H9 (cell line): Measurements from ENCODE around the gene KCND1. TPM values are rescaled to one million over a fixed set of nuclear protein-coding genes. Genes with fewer than 3 reads are reported as not detected.

Experiments used
- DNase-seq: peaks from one replicate; pipeline ENCODE4 v3.0.0-alpha.2; 2017
- H2AFZ ChIP-seq: one replicate; pipeline ENCODE4 v1.6.1; 2013; ENCODE audit warnings: mild to moderate bottlenecking, low read length, control low read depth, moderate library complexity
- H2AK5ac ChIP-seq: 2 replicates; pipeline ENCODE4 v1.6.1; 2013; ENCODE audit warnings: low read length, control low read depth, mixed read lengths; ENCODE audit not compliant: insufficient read length
- H2BK120ac ChIP-seq: one replicate; pipeline ENCODE4 v1.6.1; 2013; ENCODE audit warnings: low read depth, mild to moderate bottlenecking, low read length, control low read depth, inconsistent platforms; ENCODE audit not compliant: poor library complexity, severe bottlenecking
- H2BK12ac ChIP-seq: 2 replicates; pipeline ENCODE4 v1.6.1; 2013; ENCODE audit warnings: low read length, control low read depth, mixed read lengths, low read depth; ENCODE audit not compliant: insufficient read length
- H2BK15ac ChIP-seq: 2 replicates; pipeline ENCODE4 v1.6.1; 2013; ENCODE audit warnings: low read depth, low read length, control low read depth
- H2BK20ac ChIP-seq: one replicate; pipeline ENCODE4 v1.6.1; 2013; ENCODE audit warnings: low read depth, mild to moderate bottlenecking, low read length, control low read depth, inconsistent platforms; ENCODE audit not compliant: poor library complexity, severe bottlenecking
- H2BK5ac ChIP-seq: 2 replicates; pipeline ENCODE4 v1.6.1; 2013; ENCODE audit warnings: low read length, control low read depth, mixed read lengths; ENCODE audit not compliant: insufficient read length
- H3K14ac ChIP-seq: 2 replicates; pipeline ENCODE4 v1.6.1; 2013; ENCODE audit warnings: low read length, control low read depth; ENCODE audit not compliant: insufficient read depth
- H3K18ac ChIP-seq: 2 replicates; pipeline ENCODE4 v1.6.1; 2013; ENCODE audit warnings: low read depth, mild to moderate bottlenecking, mixed read lengths, low read length, control low read depth; ENCODE audit not compliant: insufficient read length
- H3K23ac ChIP-seq: 2 replicates; pipeline ENCODE4 v1.6.1; 2013; ENCODE audit warnings: low read length, control low read depth, mixed read lengths, low read depth; ENCODE audit not compliant: insufficient read length
- H3K23me2 ChIP-seq: 2 replicates; pipeline ENCODE4 v1.6.1; 2013; ENCODE audit warnings: low read depth, mild to moderate bottlenecking, mixed read lengths, low read length, control low read depth; ENCODE audit not compliant: insufficient read length, poor library complexity, severe bottlenecking
- H3K27ac ChIP-seq: 2 replicates; pipeline ENCODE4 v1.5.1; 2013; ENCODE audit warnings: low read length, control low read depth, mixed read lengths, low read depth; ENCODE audit not compliant: insufficient read length
- H3K27me3 ChIP-seq: 2 replicates; pipeline ENCODE4 v1.6.1; 2013; ENCODE audit warnings: low read length, control low read depth, inconsistent platforms; ENCODE audit not compliant: insufficient read depth
- H3K4ac ChIP-seq: 2 replicates; pipeline ENCODE4 v1.6.1; 2013; ENCODE audit warnings: low read depth, mild to moderate bottlenecking, control low read depth, inconsistent platforms, low read length, moderate library complexity
- H3K4me1 ChIP-seq: 2 replicates; pipeline ENCODE4 v1.6.1; 2013; ENCODE audit warnings: low read length, control low read depth, inconsistent platforms; ENCODE audit not compliant: insufficient read depth
- H3K4me2 ChIP-seq: 2 replicates; pipeline ENCODE4 v1.6.1; 2013; ENCODE audit warnings: low read length, control low read depth, mixed read lengths; ENCODE audit not compliant: insufficient read length, insufficient read depth
- H3K56ac ChIP-seq: 2 replicates; pipeline ENCODE4 v1.6.1; 2013; ENCODE audit warnings: low read depth, mild to moderate bottlenecking, mixed read lengths, low read length, control low read depth; ENCODE audit not compliant: insufficient read length
- H3K79me1 ChIP-seq: 2 replicates; pipeline ENCODE4 v1.6.1; 2013; ENCODE audit warnings: low read depth, mild to moderate bottlenecking, moderate library complexity, low read length, control low read depth, inconsistent platforms; ENCODE audit not compliant: insufficient read depth, poor library complexity, severe bottlenecking
- H3K79me2 ChIP-seq: 2 replicates; pipeline ENCODE4 v1.6.1; 2013; ENCODE audit warnings: low read length, control low read depth, inconsistent platforms; ENCODE audit not compliant: insufficient read depth
- H3K9ac ChIP-seq: 2 replicates; pipeline ENCODE4 v1.6.1; 2013; ENCODE audit warnings: low read length, control low read depth, mixed read lengths; ENCODE audit not compliant: insufficient read length; ENCODE audit errors: extremely low read depth
- H3K9me3 ChIP-seq: one replicate; pipeline ENCODE4 v1.6.1; 2013; ENCODE audit warnings: low read depth, low read length, inconsistent platforms; ENCODE audit not compliant: control insufficient read depth
- H3T11ph ChIP-seq: one replicate; pipeline ENCODE4 v1.6.1; 2013; ENCODE audit warnings: mild to moderate bottlenecking, low read length, control low read depth, inconsistent platforms
- H4K20me1 ChIP-seq: one replicate; pipeline ENCODE4 v1.6.1; 2013; ENCODE audit not compliant: control insufficient read depth, insufficient read length, insufficient read depth
- H4K5ac ChIP-seq: 2 replicates; pipeline ENCODE4 v1.6.1; 2013; ENCODE audit warnings: low read depth, mild to moderate bottlenecking, mixed read lengths, low read length, control low read depth; ENCODE audit not compliant: insufficient read length
- H4K8ac ChIP-seq: replicated peaks from 2 replicates; pipeline ENCODE4 v1.6.1; 2013; ENCODE audit warnings: low read length, control low read depth, mixed read lengths, low read depth; ENCODE audit not compliant: insufficient read length
- H4K91ac ChIP-seq: 2 replicates; pipeline ENCODE4 v1.6.1; 2013; ENCODE audit warnings: low read depth, mild to moderate bottlenecking, moderate library complexity, mixed read lengths, low read length, control low read depth; ENCODE audit not compliant: insufficient read length
- H3K27ac Mint-ChIP-seq, 3 experiments: 2 replicates in 2 of 3; 3 replicates in 1 of 3; pipeline ENCODE4 v1.8.0; 2020 to 2021; ENCODE audit warnings: mixed read lengths in 3 of 3, mild to moderate bottlenecking in 1 of 3, moderate library complexity in 1 of 3
- H3K27me3 Mint-ChIP-seq: 2 replicates; pipeline ENCODE4 v1.8.0; 2021; ENCODE audit warnings: low read depth, mild to moderate bottlenecking, moderate library complexity, mixed read lengths
- H3K36me3 Mint-ChIP-seq, 3 experiments: 2 replicates in 2 of 3; 3 replicates in 1 of 3; pipeline ENCODE4 v1.8.0; 2020 to 2021; ENCODE audit warnings: low read depth in 3 of 3, mixed read lengths in 3 of 3; ENCODE audit not compliant: insufficient read depth in 1 of 3
- H3K4me1 Mint-ChIP-seq, 2 experiments: 2 replicates each; pipeline ENCODE4 v1.8.0; 2020; ENCODE audit warnings: mixed read lengths in 2 of 2
- H3K4me3 Mint-ChIP-seq, 2 experiments: 2 replicates in 1 of 2; 3 replicates in 1 of 2; pipeline ENCODE4 v1.8.0; 2020 to 2021; ENCODE audit warnings: mild to moderate bottlenecking in 2 of 2, mixed read lengths in 2 of 2, moderate library complexity in 1 of 2
- H3K9me3 Mint-ChIP-seq, 2 experiments: 2 replicates in 1 of 2; 3 replicates in 1 of 2; pipeline ENCODE4 v1.8.0; 2020; ENCODE audit warnings: mild to moderate bottlenecking in 2 of 2, mixed read lengths in 2 of 2, moderate library complexity in 1 of 2
- WGBS: extraction: QIAGEN DNeasy Blood & Tissue Kit; methylation state at CpG from one replicate; pipeline ENCODE4 v1.1.7; 2013; ENCODE audit warnings: missing lambda C conversion rate, low lambda C conversion rate, mixed read lengths; ENCODE audit not compliant: insufficient read length; ENCODE audit errors: extremely low coverage; 5-methylcytosine and 5-hydroxymethylcytosine counted together
- total RNA-seq: library from RNA; stranded (reverse); gene quantifications from 2 replicates; pipeline ENCODE4 v1.2.1, GENCODE V29; 2021
- TF ChIP-seq, protein P1 (sequence below): fragments of 200-600 bp; sonication (generic); conservative IDR thresholded peaks from 3 replicates; pipeline ENCODE4 v1.8.0; 2021; ENCODE audit warnings: antibody characterized with exemption, mild to moderate bottlenecking

KCND1 gene
- total RNA-seq, 1 experiment from 2014 or later = 5.7 TPM

DNA sequence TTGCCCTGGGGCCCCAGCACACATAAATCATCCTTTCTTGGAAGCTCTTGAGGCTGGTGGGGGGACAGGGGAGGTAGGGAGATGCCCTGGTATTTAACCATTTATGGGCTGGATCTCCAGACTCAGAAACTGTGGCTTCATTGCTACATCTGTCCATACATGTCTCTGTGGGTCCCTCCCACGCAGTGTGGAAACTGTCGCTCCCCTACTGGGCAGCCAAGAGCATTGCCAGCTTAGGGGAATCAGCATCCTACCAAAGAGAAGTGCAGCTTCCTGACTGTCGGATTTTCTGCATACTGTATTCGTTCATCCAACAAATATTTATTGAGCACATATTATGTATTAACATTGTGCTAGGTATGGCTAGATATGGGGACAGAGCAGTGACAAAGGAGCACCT is 26.7 kb upstream of the KCND1 start:
- H4K5ac ChIP-seq = no peak overlapping the region
- H4K91ac ChIP-seq = no peak overlapping the region
- H2BK120ac ChIP-seq = no peak overlapping the region
- no peak overlapping the region for H3K27ac ChIP-seq
- H2AFZ ChIP-seq = no peak overlapping the region
- no peak overlapping the region for H2BK5ac ChIP-seq
- H3T11ph ChIP-seq = no peak overlapping the region
- no peak overlapping the region for H4K8ac ChIP-seq
- H4K20me1 ChIP-seq = peaks cover 2% of the 10 kb centered on the region
- no peak overlapping the region for H3K4ac ChIP-seq
- TF ChIP-seq, protein P1, sequence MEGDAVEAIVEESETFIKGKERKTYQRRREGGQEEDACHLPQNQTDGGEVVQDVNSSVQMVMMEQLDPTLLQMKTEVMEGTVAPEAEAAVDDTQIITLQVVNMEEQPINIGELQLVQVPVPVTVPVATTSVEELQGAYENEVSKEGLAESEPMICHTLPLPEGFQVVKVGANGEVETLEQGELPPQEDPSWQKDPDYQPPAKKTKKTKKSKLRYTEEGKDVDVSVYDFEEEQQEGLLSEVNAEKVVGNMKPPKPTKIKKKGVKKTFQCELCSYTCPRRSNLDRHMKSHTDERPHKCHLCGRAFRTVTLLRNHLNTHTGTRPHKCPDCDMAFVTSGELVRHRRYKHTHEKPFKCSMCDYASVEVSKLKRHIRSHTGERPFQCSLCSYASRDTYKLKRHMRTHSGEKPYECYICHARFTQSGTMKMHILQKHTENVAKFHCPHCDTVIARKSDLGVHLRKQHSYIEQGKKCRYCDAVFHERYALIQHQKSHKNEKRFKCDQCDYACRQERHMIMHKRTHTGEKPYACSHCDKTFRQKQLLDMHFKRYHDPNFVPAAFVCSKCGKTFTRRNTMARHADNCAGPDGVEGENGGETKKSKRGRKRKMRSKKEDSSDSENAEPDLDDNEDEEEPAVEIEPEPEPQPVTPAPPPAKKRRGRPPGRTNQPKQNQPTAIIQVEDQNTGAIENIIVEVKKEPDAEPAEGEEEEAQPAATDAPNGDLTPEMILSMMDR = no peak
- H3K56ac ChIP-seq = no peak overlapping the region
- H3K18ac ChIP-seq = no peak overlapping the region
- H3K23ac ChIP-seq = no peak overlapping the region
- Mint-ChIP-seq H3K9me3 (peaks cover 69 to 78% of the 10 kb centered on the region in 2 experiments), H3K27ac (no peak overlapping the region), H3K4me3 (no peak overlapping the region), H3K36me3 (peaks cover 44 to 65% (median 65%) of the 10 kb centered on the region in 3 experiments), H3K4me1 (peaks cover 0 to 8% of the 10 kb centered on the region in 2 experiments; a peak in 2 of 4 replicates), H3K27me3 (no peaks in the 10 kb centered on the region; the same call in 1 of the 2 replicates)
- no peak overlapping the region for H2BK12ac ChIP-seq
- H2AK5ac ChIP-seq = no peak overlapping the region
- H2BK20ac ChIP-seq = no peak overlapping the region
- no peaks in the 10 kb centered on the region for H3K4me1 ChIP-seq
- peaks cover 2% of the 10 kb centered on the region for H3K79me1 ChIP-seq
- no CpG with 5 or more reads among the region's 4 CpGs for WGBS
- no peak overlapping the region for H3K4me2 ChIP-seq
- no peaks in the 10 kb centered on the region for H3K9me3 ChIP-seq
- H3K27me3 ChIP-seq = no peaks in the 10 kb centered on the region
- H3K14ac ChIP-seq = no peak overlapping the region
- DNase-seq = no peak
- no peak overlapping the region for H2BK15ac ChIP-seq
- H3K79me2 ChIP-seq = peaks cover 2% of the 10 kb centered on the region; the same call in 1 of the 2 replicates
- no peak overlapping the region for H3K9ac ChIP-seq
- no peaks in the 10 kb centered on the region for H3K23me2 ChIP-seq
